Measurements from ENCODE around the gene SLC6A11.

The SLC6A11 gene

DNA sequence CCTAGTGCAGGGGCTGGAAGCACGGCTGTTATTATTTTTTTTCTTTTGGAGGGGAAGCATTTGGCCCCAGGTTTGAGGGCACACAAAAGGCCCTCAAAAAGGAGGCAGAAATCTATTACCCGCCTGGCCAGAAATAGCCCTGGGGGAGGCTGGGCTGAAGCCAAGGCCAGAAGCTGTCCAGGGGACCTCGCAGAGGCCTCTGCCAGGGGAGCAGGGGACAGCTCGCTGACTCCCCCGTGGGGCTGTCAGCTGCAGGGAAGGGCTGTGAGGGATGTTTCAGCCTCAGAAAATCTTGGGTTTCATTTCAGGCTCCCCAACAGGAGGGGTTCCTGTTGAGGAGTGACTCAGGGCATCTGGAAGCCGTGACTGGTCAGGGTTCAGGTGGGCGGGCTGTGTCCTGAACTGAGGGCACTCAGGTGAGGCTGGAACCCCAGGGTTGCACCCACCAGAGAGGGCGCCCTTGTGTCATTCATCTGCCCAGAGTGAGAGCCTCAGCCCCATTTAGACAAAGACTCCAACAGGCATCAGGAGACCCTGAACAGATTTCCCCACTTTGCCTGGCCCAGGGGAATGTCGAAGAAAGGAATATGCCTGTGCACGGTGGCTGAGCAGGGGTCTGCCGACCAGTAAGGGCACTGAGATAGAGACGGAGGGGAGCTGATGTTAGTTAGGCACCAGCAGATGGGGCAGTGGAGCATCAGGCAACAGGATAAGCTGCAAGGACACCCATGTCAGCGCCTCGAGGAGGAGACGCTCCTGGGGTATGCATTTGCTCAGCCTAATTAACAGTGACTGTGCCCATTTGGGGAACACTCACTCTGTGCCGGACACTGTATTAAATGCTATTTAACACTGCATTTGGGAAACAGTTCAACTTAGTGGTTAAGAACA, 43.5 kb upstream of the SLC6A11 start:
- DNase-seq = no peak
- H3K9me3 ChIP-seq = no peaks in the 10 kb centered on the region
- H3K27me3 ChIP-seq = no peaks in the 10 kb centered on the region
- TF ChIP-seq, protein P1, sequence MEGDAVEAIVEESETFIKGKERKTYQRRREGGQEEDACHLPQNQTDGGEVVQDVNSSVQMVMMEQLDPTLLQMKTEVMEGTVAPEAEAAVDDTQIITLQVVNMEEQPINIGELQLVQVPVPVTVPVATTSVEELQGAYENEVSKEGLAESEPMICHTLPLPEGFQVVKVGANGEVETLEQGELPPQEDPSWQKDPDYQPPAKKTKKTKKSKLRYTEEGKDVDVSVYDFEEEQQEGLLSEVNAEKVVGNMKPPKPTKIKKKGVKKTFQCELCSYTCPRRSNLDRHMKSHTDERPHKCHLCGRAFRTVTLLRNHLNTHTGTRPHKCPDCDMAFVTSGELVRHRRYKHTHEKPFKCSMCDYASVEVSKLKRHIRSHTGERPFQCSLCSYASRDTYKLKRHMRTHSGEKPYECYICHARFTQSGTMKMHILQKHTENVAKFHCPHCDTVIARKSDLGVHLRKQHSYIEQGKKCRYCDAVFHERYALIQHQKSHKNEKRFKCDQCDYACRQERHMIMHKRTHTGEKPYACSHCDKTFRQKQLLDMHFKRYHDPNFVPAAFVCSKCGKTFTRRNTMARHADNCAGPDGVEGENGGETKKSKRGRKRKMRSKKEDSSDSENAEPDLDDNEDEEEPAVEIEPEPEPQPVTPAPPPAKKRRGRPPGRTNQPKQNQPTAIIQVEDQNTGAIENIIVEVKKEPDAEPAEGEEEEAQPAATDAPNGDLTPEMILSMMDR (IDR thresholded peaks at IDR 0.05; ENCODE audit: low read depth, low read length) = peak; percentile 18; the same call in 1 of the 2 replicates
- H3K4me1 ChIP-seq = no peaks in the 10 kb centered on the region
- no peak overlapping the region for H3K4me3 ChIP-seq (ENCODE audit: low read depth, low read length)
- H3K36me3 ChIP-seq = no peaks in the 10 kb centered on the region

DNA sequence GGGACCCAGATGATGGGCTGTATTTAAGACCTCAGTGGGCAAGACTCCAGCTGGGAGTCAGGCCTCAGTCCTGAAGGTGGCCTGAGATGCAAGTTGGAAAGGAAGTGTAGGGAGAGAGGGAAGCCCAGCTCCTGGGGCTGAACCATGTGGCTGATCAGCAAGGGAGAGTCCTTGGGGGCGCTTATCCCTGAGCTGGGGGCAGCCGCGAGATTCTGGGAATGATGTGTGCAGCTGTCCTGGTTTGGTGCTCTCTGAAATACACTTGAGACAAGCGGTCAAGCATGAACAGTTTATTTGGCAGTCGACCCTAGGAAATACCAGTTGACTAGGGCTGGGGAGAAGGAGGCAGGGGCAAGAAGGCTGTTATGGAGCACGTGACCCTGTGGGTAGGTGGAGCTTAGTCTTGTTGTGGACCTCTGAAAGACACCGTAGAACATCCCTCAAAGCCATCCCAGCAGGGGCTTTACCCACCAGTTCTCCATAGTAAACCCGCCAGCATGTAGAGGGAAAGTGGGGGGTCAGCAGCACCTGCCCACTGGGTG, 41.8 kb upstream of the SLC6A11 start:
- TF ChIP-seq, protein P1 (IDR thresholded peaks at IDR 0.05; ENCODE audit: low read depth, low read length) = no peak
- Histone ChIP-seq H3K9me3 (no peaks in the 10 kb centered on the region), H3K4me3 (ENCODE audit: low read depth, low read length) (no peak overlapping the region), H3K4me1 (no peaks in the 10 kb centered on the region), H3K36me3 (no peaks in the 10 kb centered on the region), H3K27me3 (no peaks in the 10 kb centered on the region)
- no peak for DNase-seq

DNA sequence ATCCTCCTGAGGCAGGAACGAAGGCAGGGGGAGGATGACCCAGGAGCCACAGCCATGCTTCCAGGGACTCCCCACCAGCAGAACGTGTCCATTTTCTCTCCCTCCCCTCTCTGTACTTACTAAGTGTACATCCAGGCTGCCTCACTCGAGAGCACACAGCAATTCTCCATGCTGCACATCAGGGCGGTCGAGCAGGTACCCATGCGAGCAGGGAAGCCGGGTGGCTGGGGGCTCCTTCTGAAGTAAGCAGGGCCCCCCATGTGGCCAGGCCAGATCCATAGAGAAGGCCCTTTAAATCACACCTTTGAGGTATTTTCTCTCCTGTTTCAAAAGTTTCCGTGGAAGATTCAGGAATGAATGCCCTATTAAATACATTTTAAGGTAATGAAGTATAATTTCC, 41.2 kb upstream of the SLC6A11 start:
- Histone ChIP-seq H3K27me3 (no peaks in the 10 kb centered on the region), H3K4me1 (no peaks in the 10 kb centered on the region), H3K9me3 (no peaks in the 10 kb centered on the region), H3K36me3 (no peaks in the 10 kb centered on the region), H3K4me3 (ENCODE audit: low read depth, low read length) (no peak overlapping the region)
- no peak for DNase-seq
- TF ChIP-seq, protein P1 (IDR thresholded peaks at IDR 0.05; ENCODE audit: low read depth, low read length) = no peak

DNA sequence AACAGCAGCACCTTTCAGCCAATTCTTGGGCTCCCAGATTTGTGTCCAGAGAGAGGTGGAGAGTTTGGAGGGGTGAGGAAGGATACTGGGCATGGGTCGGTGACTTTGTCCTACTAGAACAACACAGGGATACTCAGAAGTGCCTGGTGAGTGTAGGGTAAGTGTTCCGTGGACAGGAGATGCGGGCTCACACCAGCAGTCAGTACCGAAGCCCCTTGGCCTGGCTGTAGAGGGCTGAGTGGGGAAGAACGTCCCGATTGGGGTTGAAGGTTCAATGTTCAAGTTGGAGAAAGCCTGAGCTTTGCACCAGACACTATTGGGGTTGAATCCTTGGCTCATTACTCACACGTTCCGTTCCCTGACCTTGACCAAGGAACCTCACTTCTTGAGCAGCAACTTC, 40.8 kb upstream of the SLC6A11 start:
- no peaks in the 10 kb centered on the region for H3K36me3 ChIP-seq
- H3K27me3 ChIP-seq = no peaks in the 10 kb centered on the region
- DNase-seq = no peak
- no peaks in the 10 kb centered on the region for H3K9me3 ChIP-seq
- no peak overlapping the region for H3K4me3 ChIP-seq (ENCODE audit: low read depth, low read length)
- TF ChIP-seq, protein P1 (IDR thresholded peaks at IDR 0.05; ENCODE audit: low read depth, low read length) = no peak
- H3K4me1 ChIP-seq = no peaks in the 10 kb centered on the region

DNA sequence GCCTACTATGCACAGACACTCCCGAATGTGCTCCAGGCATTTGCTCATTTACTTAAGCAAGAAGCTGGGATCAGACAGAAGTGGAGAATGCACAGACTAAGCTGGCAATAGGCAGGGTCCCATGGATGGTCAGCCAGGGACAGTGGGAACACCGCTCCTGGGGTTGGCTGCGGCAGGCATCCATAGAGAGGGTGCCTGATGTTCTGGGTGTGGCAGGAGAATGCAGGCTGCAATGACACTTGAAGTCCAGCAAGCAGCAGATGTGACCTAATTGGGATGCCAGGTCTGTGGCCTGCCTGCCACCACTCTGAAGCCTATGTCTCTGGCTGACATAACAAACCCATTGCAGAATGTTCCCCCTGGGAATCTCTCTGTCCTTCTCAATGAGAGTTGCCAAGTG, 40.2 kb upstream of the SLC6A11 start:
- H3K9me3 ChIP-seq = no peaks in the 10 kb centered on the region
- TF ChIP-seq, protein P1 (IDR thresholded peaks at IDR 0.05; ENCODE audit: low read depth, low read length) = no peak
- no peaks in the 10 kb centered on the region for H3K4me1 ChIP-seq
- no peak overlapping the region for H3K4me3 ChIP-seq (ENCODE audit: low read depth, low read length)
- no peak for DNase-seq
- no peaks in the 10 kb centered on the region for H3K36me3 ChIP-seq
- no peaks in the 10 kb centered on the region for H3K27me3 ChIP-seq

DNA sequence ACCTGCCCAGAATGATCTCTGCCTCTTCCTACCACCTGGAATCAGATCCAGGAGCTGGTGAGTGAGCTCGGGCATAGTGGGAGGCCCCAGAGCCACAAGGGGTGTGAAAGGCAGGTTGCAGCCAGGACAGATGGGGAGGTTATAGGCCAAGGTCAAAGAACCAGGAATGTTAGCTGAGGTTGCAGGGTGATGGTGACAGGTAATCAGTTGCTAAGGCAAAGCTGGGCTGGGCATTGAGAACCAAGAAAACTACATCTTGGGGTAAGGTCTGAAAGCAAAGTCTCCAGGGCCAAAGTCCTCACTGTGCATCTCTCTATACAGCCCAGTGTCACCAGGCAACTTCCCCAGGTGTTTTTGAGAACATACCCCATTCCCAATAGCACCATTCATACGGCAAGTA, 38.4 kb upstream of the SLC6A11 start:
- H3K4me3 ChIP-seq (ENCODE audit: low read depth, low read length) = no peak overlapping the region
- H3K4me1 ChIP-seq = no peaks in the 10 kb centered on the region
- H3K27me3 ChIP-seq = no peaks in the 10 kb centered on the region
- H3K9me3 ChIP-seq = no peaks in the 10 kb centered on the region
- no peak for DNase-seq
- TF ChIP-seq, protein P1 (IDR thresholded peaks at IDR 0.05; ENCODE audit: low read depth, low read length) = no peak
- no peaks in the 10 kb centered on the region for H3K36me3 ChIP-seq

Measured in BE2C (cell line).